Activated effector memory CD4-positive, alpha-beta T cell treated with anti-CD3 and anti-CD28 coated beads, Interleukin-2, amount 50 U/mL, for 16 hours (primary cell): ENCODE results near the gene NTRK2.

Source experiments
- DNase-seq: peaks from one replicate; pipeline ENCODE4 v3.0.0-alpha.2; 2020

NTRK2 gene

DNA sequence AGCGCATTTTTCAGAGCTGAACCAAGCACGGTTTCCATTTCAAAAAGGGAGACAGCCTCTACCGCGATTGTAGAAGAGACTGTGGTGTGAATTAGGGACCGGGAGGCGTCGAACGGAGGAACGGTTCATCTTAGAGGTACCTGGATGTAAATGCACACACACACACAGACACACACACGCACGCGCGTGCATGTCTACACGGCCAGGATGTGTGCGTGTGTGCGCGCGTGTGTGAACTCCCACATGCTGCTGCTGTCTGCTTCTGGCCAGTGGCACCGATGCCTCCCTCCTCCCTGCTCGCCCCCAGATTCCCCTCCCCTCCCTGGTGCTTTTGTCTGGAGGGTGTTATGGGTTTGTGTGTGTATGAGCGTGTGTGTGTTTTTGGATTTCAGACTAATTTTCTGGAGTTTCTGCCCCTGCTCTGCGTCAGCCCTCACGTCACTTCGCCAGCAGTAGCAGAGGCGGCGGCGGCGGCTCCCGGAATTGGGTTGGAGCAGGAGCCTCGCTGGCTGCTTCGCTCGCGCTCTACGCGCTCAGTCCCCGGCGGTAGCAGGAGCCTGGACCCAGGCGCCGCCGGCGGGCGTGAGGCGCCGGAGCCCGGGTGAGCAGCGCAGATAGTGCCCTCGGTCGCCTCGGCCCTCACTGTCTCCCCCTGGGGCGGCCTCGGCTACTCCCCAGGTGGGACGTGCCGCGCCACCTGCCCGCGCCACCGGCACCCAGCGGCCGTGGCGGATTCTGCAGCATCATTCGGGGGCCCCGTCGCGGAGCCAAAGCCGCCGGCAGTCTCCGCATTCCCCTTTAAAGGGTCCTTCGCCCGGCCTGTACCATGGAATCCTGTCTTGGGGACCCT, at the start of gene NTRK2:
NTRK2 (plus strand) TSS at position 442 of the 850 bp plus-strand sequence. CDS start 1,020 bp downstream, outside the sequence.
- peak; percentile 65 for DNase-seq

DNA sequence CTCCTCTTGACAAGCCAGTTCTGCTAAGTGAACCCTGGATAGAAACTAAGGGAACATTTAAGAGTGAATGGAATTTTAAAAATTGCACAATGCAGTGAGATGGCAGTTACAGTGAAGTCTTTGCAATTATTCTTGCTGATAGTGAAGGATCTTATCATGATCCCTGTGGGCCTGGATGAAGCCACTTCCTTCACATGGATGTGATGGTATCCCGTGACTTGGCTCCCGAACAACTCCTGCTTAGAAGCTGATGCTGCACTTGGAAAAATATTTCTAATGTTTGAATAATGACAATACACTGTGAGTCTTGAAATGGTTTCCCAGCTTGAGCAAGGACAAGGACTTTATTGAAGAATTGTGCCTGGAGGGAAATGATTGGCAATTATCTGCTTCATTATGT, 49.2 kb upstream of the NTRK2 start:
- DNase-seq = no peak

DNA sequence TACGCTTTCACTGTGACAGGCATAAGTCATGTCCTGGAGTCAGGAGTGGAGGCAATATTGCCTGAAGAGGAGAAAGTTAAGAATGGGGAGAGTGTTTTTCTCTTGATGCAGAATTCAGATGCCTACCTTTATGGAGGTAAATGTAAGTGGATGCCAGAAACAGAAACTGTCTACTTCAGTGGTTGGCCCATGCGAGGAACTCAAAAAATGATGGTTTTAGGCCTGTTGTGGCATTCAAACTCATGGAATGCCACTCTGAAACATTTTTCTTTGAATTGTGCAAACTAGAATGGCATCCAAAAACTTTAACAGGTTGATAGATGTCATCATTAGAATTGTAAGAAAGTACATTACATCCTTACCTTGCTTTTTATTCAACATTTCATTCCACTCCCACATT, 47.7 kb upstream of the NTRK2 start:
- DNase-seq = no peak

DNA sequence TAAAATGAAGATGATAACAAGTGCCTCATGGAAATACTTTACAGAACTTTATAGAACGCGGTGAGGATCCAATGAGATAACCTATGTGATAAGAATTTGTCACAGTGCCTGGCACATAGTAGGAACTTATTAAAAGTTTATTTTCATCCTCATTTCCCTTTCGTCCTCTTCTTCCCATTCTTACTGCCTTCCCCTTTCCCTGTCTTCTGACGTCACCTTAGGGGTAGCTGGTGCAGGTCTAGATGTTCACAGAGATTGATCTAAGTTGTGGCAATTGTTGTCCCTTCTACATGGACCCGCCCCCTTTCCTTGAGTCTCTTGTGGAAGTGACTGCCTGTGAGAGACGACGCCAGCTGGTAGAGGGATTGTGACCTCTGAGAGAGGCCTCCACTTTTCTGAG, 46.5 kb upstream of the NTRK2 start:
- no peak for DNase-seq

DNA sequence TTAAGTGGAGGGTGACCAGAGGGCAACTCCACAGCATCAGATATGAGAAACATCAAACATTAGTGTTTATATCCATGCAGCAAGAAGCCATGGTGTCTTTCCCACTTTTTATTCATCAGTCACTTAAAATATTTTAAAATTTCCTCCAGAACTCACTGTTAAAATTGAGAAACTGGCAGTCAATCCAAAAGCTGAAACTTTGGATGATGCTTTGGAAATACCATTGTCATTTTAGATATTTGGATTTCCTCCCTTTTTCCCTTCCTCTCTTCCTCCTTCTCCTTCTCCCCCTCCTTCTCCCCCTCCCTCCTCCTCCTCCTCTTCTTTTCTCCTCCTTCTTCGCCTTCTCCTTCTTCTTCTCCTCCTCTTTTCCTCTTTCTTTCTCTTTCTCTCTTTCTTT, 33.1 kb upstream of the NTRK2 start:
- no peak for DNase-seq

DNA sequence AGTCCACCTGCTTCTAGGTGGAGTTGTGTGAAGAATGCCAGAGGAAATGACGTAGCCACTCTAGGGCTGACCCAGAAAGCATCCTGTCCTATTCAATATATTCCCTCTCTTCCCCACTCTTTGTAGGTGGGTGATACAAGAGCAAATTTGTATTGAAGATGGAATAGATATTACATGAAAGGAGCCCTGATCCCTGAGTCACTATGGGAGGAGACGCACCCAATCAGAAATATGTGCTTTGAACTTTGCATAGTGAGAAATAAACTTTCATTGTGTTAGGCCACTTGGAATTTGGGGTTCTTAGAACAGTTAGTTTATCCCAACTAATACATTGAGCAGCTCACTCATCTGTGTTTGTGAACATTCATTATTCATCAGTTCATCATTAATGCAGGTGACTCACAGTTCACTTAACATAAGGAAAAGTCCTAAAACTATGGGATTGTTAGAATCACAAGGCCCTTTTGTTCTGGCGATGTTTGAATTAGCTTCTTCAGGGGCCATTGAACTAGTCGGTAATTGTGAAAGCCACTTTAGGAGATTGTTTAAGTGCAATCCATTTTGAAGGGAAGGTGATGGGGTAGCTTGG, 26.9 kb upstream of the NTRK2 start:
- DNase-seq = no peak

DNA sequence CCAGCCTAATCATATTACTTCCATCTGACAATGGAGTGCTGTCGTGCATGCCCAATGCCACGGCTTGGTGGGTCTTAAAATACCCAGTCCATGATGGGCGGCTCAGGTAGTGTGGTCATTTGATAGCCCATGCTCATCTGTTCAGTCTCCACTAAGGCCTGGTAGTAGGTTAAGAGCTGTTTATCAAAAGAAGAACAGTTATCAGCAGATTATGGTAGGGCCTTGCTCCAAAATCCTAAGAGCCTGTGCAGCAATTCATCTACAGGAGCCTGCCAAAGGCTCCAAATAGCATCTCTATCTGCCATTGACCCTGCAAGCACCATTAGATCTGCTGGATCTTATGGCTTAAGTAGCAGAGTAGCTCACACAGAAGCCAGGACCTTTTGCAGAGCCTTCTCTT, 21.8 kb upstream of the NTRK2 start:
- no peak for DNase-seq

DNA sequence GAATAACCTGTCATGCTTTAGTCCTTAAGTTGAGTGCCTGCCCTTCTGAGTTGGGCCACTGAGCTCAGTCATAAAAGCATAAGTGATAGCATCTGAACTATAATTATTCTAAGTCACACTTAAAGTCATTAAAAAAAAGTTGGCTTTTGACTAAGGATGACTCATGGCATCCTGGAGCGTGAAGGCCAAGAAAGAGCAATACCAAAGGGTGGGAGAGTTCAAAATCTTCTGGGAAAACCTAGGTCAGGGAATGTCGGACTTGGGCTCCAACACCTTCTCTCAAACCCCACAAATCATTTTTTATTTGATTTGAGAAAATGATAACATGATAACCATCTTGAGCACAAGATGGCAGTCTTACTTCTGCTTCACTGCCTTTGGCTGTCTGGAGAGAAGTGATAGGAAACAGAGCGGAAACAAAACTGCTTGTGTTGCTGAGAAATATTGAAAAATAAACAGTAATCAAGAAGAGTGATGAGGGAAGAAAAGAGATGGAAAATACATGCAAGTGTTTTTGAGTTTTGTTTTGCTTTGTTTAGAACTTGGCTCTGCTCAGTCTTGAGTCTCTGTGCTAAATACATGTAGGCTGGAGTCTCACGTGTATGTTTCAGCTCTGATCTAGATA, 16.9 kb upstream of the NTRK2 start:
- no peak for DNase-seq

DNA sequence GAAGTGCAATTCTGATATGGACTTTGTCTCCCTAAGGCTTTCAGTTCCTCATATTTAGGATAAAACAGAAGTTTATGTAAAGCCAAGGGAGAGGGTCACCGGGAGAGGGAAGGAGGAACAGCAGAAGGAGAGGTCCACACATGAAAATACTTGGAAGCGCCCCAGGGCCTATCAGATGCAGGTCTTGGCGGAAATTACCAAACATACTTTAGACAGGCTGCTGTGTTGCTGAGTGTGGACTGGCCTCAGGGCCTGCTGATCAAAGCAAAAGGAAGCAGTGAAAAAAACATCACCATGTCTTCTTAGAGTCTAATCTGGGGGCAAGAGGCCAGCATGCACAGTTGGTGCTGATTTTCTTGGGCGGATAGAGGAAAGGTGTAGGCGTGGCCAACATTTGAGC, 14.1 kb upstream of the NTRK2 start:
- no peak for DNase-seq

DNA sequence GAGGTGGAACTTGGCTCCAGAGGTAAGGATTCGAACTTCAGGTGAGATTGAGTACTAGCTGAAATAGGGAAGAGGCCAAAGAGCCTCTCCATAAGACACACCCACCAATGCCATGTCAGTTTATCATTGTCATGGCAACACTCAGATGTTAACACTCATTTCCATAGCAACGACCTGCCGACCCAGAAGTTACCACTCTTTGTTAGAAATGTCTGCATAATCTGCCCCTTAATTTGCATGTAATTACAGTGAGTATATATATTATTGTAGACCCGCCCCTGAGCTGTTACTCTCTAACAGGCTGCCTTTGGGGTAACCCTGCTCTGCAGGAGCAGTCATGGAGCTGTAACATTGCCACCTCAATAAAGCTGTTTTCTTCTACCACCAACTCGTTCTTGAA, 10.2 kb upstream of the NTRK2 start:
- no peak for DNase-seq

DNA sequence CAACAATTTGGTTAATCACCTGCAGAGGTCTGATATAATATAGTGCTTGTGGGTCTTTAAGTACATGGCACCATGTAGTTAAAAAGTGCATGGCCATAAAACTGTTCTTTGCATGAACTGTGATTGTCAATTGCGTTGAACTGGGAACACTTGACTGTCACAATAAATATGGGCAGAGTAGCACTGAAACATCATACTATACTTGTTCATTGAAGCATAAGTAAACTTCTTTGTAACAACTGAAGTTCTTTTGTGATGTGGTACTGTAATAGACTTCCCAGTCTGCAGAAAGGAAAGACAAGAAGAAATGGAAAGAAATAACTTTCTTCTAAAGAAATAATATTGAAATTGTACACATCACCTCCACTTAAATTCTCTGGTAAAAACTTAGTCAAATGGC, 9.8 kb upstream of the NTRK2 start:
- no peak for DNase-seq

DNA sequence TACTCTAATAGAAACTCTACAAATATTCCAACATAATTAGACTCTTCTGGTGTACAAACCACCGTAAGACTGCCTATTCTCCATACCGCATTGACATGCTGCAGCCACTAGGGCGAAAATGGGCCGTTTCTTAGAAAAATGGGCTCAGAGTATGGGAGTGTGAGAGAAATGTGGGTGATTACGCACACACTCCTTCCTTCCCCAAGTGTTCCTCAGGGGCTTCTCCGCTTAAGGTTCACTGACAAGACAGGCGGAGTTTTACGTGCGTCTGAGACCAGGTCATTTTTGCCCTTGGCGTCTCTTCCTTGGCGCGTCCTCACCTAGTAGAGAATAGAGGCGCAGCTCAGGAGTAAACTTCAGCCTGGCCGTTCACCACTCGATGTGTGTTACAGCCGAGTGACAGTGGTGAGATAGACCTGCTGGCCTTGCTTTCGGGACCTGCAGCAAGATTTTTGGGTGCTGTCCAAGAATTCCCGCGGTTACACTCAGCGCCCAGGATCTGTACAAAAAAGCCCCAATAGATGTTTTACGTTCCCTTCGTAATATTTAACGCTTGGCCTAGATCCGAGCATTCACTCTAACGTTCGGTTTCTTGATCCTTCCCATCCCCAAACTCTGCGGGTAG, 1.8 kb upstream of the NTRK2 start:
- no peak for DNase-seq

DNA sequence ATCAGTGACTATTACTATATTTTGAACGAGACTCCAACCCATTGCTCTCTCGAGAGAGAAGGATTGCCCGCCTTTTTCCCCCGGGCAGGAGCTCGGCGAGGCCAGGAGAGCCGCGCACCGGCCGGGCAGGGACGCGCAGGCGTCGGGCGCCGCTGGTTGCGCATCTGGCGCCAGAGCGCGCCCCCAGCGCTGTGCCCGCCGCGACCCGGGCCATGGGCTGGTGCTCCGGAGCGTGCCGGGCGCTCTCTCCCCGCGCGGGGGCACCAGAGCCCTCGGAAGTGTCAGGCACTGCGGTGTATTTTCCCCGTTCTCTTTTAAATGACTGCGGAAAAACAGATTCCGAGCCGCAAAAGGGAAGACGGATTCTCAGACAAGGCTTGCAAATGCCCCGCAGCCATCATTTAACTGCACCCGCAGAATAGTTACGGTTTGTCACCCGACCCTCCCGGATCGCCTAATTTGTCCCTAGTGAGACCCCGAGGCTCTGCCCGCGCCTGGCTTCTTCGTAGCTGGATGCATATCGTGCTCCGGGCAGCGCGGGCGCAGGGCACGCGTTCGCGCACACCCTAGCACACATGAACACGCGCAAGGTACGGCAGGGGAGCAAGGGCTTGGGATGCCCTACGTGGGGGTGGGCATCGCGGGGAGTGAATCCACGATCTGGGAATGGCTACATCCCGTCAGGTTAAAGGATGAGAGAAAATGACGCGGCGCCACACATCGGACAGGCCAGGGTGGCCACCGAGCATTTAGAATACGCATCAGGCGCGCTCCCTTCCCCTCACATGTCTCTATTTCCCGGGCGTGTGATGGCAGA, 1.1 kb upstream of the NTRK2 start:
- DNase-seq = peak; percentile 83

DNA sequence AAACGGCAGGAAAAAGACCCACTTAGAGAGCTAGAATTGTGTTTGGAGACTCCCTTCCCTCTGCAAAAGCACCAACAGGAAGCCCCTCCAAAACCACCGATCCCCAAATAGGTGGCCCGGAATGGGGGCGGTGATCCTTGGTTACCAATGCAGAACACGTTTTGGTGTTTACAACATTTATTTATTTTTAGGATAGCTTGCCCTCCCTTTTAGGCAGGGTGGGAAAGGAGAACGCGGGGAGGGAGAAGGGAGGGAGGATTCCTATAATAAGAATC, 579 bp upstream of the NTRK2 start:
- no peak for DNase-seq

DNA sequence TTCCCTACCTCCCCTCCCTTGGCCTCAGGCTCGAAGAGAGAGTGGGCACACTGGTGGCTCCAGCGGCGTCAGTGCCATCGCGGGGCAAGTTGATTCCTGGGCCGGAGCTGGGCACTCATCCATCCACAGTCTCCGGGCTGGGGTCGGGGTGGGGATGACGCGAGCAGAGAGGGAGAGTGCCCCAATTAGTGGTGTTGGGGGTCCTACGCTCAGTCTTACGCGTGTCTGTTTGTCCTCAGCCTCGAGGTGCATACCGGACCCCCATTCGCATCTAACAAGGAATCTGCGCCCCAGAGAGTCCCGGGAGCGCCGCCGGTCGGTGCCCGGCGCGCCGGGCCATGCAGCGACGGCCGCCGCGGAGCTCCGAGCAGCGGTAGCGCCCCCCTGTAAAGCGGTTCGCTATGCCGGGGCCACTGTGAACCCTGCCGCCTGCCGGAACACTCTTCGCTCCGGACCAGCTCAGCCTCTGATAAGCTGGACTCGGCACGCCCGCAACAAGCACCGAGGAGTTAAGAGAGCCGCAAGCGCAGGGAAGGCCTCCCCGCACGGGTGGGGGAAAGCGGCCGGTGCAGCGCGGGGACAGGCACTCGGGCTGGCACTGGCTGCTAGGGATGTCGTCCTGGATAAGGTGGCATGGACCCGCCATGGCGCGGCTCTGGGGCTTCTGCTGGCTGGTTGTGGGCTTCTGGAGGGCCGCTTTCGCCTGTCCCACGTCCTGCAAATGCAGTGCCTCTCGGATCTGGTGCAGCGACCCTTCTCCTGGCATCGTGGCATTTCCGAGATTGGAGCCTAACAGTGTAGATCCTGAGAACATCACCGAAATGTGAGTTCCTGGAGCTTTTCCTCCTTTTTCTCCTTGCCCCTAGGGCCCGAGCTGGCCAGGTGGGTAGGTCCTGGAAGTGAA, 861 bp downstream of the NTRK2 start:
- no peak for DNase-seq

DNA sequence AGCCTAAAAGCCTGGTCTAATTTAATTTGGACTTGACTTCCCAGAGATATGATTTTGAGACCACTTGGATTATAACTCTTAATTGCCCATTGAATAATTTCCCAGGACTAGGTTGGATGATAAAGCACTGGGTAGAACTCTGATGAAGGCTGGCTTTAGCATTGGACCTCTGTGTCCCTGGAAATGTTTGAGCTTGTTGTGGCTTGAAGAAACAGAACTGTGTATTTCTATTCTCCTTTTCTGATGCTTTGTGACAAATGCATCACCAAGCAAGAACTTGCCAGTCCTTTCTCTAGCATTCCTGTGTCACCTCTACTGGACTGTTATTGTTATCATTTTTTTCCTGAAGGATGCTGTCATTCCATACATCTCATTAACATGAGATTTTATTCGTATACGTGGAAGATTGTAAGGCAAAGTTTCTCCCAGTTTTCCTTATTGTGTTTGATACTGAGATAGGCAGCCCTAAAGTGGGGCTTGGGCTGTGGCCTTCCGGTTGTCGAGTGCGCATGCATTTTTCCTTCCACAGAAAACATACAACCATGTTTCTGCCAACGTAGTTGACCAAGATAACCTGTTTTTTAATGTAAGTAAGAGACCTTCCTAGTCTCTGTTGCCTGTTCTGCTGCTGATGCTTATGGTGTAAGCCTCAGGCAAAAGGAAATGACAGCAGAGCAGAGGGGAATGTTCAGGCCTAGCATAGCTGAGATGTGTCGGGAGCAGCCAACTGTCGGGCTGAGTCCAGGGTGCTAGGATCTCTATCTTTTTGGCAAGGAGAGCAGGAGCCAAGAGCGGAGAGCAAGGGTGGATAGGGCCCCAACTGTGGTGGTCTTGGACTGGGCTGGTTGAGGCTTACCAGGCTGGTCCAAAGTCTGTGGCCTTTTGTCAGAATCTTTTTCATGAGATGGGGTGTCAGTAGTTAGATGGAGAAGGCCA, 2.3 kb downstream of the NTRK2 start:
- no peak for DNase-seq

DNA sequence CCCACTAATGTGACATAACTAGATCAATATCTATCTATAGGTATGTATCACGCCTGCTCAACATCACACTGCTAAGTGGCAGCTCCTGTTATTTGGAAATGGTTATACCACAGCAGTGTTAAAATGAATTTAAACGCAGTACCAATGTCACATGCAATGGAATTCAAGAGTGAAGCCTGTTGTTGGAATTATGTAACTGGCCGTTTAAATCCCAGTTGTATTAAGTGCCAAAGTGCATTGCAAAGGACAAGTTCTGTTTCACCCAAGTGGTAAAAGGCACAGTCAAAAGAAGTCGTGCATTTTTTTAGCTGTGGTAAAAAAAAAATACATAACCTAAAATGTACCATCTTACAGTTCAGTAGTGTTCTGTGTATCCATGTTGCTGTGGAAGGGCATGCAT, 4.3 kb downstream of the NTRK2 start:
- no peak for DNase-seq

DNA sequence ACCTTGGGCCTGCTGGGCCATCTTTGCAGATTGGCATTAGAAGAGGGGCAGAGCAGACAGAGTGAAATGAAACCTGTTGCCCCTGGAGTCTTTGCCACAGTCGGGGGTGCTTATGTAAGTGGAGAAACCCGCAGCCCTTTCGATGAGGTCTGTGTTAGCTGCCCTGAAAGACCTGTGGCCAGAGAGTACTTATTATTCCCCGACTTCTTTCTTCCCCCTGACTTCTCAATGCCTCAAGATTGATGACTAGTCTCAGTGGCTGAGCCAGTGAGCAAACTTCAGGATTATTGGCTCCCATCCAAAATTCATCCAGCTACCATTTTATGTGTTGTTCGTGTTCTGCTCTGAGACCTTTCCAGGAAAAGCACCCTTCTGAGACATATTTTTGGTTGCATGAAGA, 7.6 kb downstream of the NTRK2 start:
- DNase-seq = no peak

DNA sequence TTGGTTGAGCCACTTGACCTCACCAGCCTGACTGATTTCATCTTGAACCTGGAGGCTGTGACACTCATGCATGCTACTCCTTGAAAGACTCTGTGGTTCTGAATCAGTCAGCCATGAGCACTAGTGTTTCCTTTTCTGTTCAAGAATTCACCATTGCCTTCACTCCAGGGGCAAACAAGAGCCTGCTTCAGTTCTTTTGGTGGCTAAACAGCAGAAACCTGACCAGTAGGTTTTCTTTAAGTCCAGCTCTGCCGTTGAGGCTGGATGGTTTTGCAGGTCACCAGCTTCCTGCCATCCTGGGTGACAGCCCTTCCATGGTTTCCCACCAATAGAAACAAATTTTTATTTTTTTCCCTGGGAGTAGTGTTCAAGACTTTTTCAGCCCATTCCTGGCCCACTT, 10.0 kb downstream of the NTRK2 start:
- no peak for DNase-seq

DNA sequence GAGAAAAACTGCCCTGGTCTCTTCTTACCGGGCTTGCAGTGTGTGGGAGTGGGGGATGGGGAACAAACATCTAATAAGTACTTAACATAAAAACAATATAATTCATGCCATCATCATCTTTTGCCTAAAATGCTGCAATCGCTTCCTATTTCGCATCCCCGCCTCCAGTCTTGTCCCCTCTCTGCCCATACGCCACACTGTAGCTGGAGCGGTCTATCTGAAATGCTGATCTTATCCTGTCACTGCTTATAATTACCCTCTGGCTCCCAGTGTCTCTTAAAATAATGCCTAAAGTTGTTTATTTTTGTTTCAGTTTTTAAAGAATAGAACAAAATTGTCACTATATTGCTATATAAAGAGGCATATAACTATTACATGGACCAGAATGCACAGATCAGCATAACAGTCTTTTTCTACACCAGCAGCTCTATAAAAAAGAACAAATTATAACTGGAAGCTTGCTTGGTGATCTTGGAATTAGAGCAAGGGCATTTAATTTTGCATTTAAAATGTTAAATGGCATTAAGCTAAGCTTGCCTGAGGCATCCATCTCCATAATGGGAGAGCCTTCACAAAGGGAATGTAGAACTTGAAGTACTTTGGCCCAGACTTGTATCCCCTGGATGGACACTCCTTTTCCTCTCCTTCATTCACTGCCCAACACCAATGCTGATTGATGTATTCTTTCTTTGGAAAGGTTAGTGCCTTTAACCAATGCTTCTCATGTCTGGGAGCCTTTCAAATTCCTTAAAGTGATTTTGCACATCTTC, 12.2 kb downstream of the NTRK2 start:
- DNase-seq = no peak
